K562 (cell line): ENCODE measurements around the gene ANAPC16. TPM values are rescaled to one million over a fixed set of nuclear protein-coding genes. Genes with fewer than 3 reads are reported as not detected.
A peak's percentile ranks its signal among the peaks of the same experiment; 100 is the strongest.

Source experiments
- AFF1 ChIP-seq, 2 experiments: fragments of 450-650 bp; IDR thresholded peaks; 2 replicates each; pipeline ENCODE4 v1.6.1; 2018; ENCODE audit warnings: mild to moderate bottlenecking in 2 of 2, low read depth in 1 of 2; ENCODE audit not compliant: partially characterized antibody in 2 of 2
- NKRF ChIP-seq: fragments of 450-650 bp; IDR thresholded peaks from 2 replicates; pipeline ENCODE4 v1.6.1; 2016; ENCODE audit warnings: borderline replicate concordance
- ZBTB33 ChIP-seq: sonication (generic); formaldehyde crosslinking; IDR thresholded peaks from 2 replicates; pipeline ENCODE4 v1.8.1; 2023; ENCODE audit warnings: mild to moderate bottlenecking, missing genetic modification reagents
- ZNF12 ChIP-seq: sonication (generic); formaldehyde crosslinking; IDR thresholded peaks from 2 replicates; pipeline ENCODE4 v1.4.0; 2020; ENCODE audit warnings: mild to moderate bottlenecking, missing genetic modification reagents
- polyA plus RNA-seq, 8 experiments: library from polyadenylated mRNA; depleted of rRNA in 4 of 8; stranded (reverse) in 5 of 8; unstranded in 3 of 8; fragments of >200 nt; fragmentation: Nextera tagmentation in 2 of 8; fragmentation: Illumina TruSeq in 1 of 8; extraction: Ambion mirVana in 2 of 8; extraction: Trizol in 1 of 8; gene quantifications; 2 replicates each; pipeline versions ENCODE4 v1.2.1 to v1.2.3, GENCODE V29; 2011 to 2014; ENCODE audit warnings: inconsistent platforms in 1 of 8, missing spikeins in 1 of 8
- total RNA-seq, 7 experiments: library from RNA; depleted of rRNA in 6 of 7; stranded (reverse); fragments of >200 nt in 6 of 7; fragmentation: Illumina TruSeq in 2 of 7; extraction: Trizol in 2 of 7; gene quantifications; 2 replicates each; pipeline versions ENCODE4 v1.2.1 to v1.2.3, GENCODE V29; 2011 to 2021; ENCODE audit warnings: low replicate concordance in 1 of 7

The ANAPC16 gene
- total and polyA plus RNA-seq, 9 of the 15 experiments (the other 6 are each of a cell fraction or from before 2014, with no cell fraction given), result 42.6 to 208 (median 108) TPM

- TF ChIP-seq ZBTB33 (CRISPR knock-in tag) (peak; percentile 87), NKRF (no peak), AFF1 (IDR thresholded peaks at IDR 0.05; ENCODE audit: low read depth in 1 of 2, partially characterized antibody in 2 of 2) (no peak), ZNF12 (CRISPR knock-in tag) (no peak)
- TF ChIP-seq, all 486 proteins: peak for 3
These were observed 4.8 kb downstream of the ANAPC16 start (continued) for GRCh38 chr10:72220637-72221036.
